ENCODE measurements around the gene GREB1.

DNA sequence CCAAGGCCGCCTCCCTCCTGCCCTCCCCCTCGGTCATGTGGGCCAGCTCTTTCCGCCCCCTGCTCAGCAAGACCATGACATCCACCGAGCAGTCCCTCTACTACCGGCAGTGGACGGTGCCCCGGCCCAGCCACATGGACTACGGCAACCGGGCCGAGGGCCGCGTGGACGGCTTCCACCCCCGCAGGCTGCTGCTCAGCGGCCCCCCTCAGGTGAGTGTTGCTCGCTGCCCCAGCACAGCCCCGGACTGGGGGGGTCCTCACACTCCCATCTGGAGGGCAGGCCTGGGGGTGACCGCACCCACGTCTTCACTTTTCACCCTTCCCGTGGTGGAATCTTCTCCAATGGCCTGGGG lies 84.8 kb downstream of the GREB1 start:
- TF ChIP-seq CTCF (conservative IDR thresholded peaks at IDR 0.05; ENCODE audit: low read depth, low read length) (no peak), EZH2 (IDR thresholded peaks at IDR 0.05; ENCODE audit: low read length, unreplicated experiment) (no peak)
